Endodermal cell (in vitro differentiated cells): ENCODE results near the gene PIP5KL1. TPM values are rescaled to one million over a fixed set of nuclear protein-coding genes. Genes with fewer than 3 reads are reported as not detected.

Experiments used
- DNase-seq: peaks from one replicate; pipeline ENCODE4 v3.0.0-alpha.2; 2017
- H3K27ac ChIP-seq: 2 replicates; pipeline ENCODE4 v1.5.1; 2013; ENCODE audit warnings: mild to moderate bottlenecking, low read depth, low read length, moderate library complexity
- H3K27me3 ChIP-seq: 2 replicates; pipeline ENCODE4 v1.6.1; 2013; ENCODE audit warnings: mild to moderate bottlenecking, low read length, moderate library complexity; ENCODE audit not compliant: insufficient read depth, control insufficient read depth, poor library complexity, severe bottlenecking
- H3K36me3 ChIP-seq: 2 replicates; pipeline ENCODE4 v1.7.0; 2013; ENCODE audit warnings: mild to moderate bottlenecking, low read length, moderate library complexity; ENCODE audit not compliant: control insufficient read depth, insufficient read depth
- H3K4me1 ChIP-seq: one replicate; pipeline ENCODE4 v1.7.0; 2013; ENCODE audit warnings: low read length; ENCODE audit not compliant: control insufficient read depth, insufficient read depth
- H3K4me3 ChIP-seq: 2 replicates; pipeline ENCODE4 v1.5.1; 2013; ENCODE audit warnings: mild to moderate bottlenecking, low read length, moderate library complexity
- H3K9ac ChIP-seq: 2 replicates; pipeline ENCODE4 v1.6.1; 2013; ENCODE audit warnings: mild to moderate bottlenecking, low read length, moderate library complexity; ENCODE audit not compliant: poor library complexity, severe bottlenecking; ENCODE audit errors: extremely low read depth
- H3K9me3 ChIP-seq: 2 replicates; pipeline ENCODE4 v1.6.1; 2013; ENCODE audit warnings: mild to moderate bottlenecking, low read length, moderate library complexity; ENCODE audit not compliant: control insufficient read depth
- H3K27ac Mint-ChIP-seq: 2 replicates; pipeline ENCODE4 v1.8.0; 2020; ENCODE audit warnings: mixed read lengths
- H3K27me3 Mint-ChIP-seq: 2 replicates; pipeline ENCODE4 v1.8.0; 2021; ENCODE audit warnings: mild to moderate bottlenecking, mixed read lengths; ENCODE audit not compliant: insufficient read depth
- H3K36me3 Mint-ChIP-seq: 2 replicates; pipeline ENCODE4 v1.8.0; 2020; ENCODE audit warnings: low read depth, mixed read lengths
- H3K4me1 Mint-ChIP-seq: 2 replicates; pipeline ENCODE4 v1.8.0; 2020; ENCODE audit warnings: mixed read lengths
- H3K4me3 Mint-ChIP-seq: 2 replicates; pipeline ENCODE4 v1.8.0; 2020; ENCODE audit warnings: mild to moderate bottlenecking, moderate library complexity, mixed read lengths
- H3K9me3 Mint-ChIP-seq: 2 replicates; pipeline ENCODE4 v1.8.0; 2020; ENCODE audit warnings: mild to moderate bottlenecking, mixed read lengths
- whole genome bisulfite sequencing, 2 experiments: methylation state at CpG; one replicate each; pipeline versions ENCODE4 v1.1.5 to v1.1.7; 2013; ENCODE audit warnings: missing lambda C conversion rate in 2 of 2, mixed read lengths in 1 of 2; ENCODE audit not compliant: insufficient coverage in 1 of 2, insufficient read length in 1 of 2; 5-methylcytosine and 5-hydroxymethylcytosine counted together
- total RNA-seq, 2 donors: library from RNA; stranded (reverse); fragmentation: NEBNext Ultra II Directional in 1 of 2; extraction: Animal tissue kit (Norgen Biotek cat#: 25700) in 1 of 2; gene quantifications; 2 replicates in 1 of 2; 3 replicates in 1 of 2; pipeline ENCODE4 v1.2.1, GENCODE V29; 2021
- TF ChIP-seq, protein P1 (sequence below): fragments of 200-600 bp; sonication (generic); conservative IDR thresholded peaks from 2 replicates; pipeline ENCODE4 v1.5.0; 2021; ENCODE audit warnings: antibody characterized with exemption, mild to moderate bottlenecking

Gene PIP5KL1
- total RNA-seq, 2 donors from 2014 or later: 6.6 to 9.3 TPM

GRCh38 chr9:127903557-127904475 lies 26.8 kb downstream of the PIP5KL1 start:
- Histone ChIP-seq H3K4me3 (no peak overlapping the region), H3K9me3 (no peaks in the 10 kb centered on the region), H3K36me3 (no peaks in the 10 kb centered on the region), H3K27ac (no peak overlapping the region), H3K27me3 (no peaks in the 10 kb centered on the region), H3K4me1 (no peaks in the 10 kb centered on the region), H3K9ac (no peak overlapping the region)
- Mint-ChIP-seq H3K4me1 (peaks cover 14% of the 10 kb centered on the region), H3K4me3 (no peak overlapping the region), H3K36me3 (no peaks in the 10 kb centered on the region), H3K27ac (peak overlapping the region; percentile 64), H3K9me3 (no peaks in the 10 kb centered on the region), H3K27me3 (no peaks in the 10 kb centered on the region)
- TF ChIP-seq, protein P1, sequence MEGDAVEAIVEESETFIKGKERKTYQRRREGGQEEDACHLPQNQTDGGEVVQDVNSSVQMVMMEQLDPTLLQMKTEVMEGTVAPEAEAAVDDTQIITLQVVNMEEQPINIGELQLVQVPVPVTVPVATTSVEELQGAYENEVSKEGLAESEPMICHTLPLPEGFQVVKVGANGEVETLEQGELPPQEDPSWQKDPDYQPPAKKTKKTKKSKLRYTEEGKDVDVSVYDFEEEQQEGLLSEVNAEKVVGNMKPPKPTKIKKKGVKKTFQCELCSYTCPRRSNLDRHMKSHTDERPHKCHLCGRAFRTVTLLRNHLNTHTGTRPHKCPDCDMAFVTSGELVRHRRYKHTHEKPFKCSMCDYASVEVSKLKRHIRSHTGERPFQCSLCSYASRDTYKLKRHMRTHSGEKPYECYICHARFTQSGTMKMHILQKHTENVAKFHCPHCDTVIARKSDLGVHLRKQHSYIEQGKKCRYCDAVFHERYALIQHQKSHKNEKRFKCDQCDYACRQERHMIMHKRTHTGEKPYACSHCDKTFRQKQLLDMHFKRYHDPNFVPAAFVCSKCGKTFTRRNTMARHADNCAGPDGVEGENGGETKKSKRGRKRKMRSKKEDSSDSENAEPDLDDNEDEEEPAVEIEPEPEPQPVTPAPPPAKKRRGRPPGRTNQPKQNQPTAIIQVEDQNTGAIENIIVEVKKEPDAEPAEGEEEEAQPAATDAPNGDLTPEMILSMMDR: no peak
- peak; percentile 91 for DNase-seq
- 59 to 76% methylated on average over 8 to 17 of the region's 17 CpGs for WGBS, 2 experiments

- Mint-ChIP-seq H3K27me3 (no peaks in the 10 kb centered on the region), H3K4me3 (peak within 1 kb of the TSS; percentile 77), H3K36me3 (peaks cover 24% of the 10 kb centered on the region), H3K27ac (peak within 1 kb of the TSS; percentile 77), H3K9me3 (peaks cover 5% of the 10 kb centered on the region), H3K4me1 (peaks cover 16% of the 10 kb centered on the region)
- H3K36me3 ChIP-seq: peaks cover 20% of the 10 kb centered on the region
- peak within 1 kb of the TSS; percentile 82 for H3K4me3 ChIP-seq
- no peak within 1 kb of the TSS for H3K27ac ChIP-seq
- peak within 1 kb of the TSS; percentile 60 for H3K9ac ChIP-seq
- peak; percentile 84 for DNase-seq
- peaks cover 9% of the 10 kb centered on the region for H3K9me3 ChIP-seq
- peaks cover 4% of the 10 kb centered on the region for H3K4me1 ChIP-seq
- WGBS, 2 experiments: 2 to 16% methylated on average over 13 to 86 of the region's 89 CpGs
- no peaks in the 10 kb centered on the region for H3K27me3 ChIP-seq
- TF ChIP-seq, protein P1: no peak
Measured at GRCh38 chr9:127899128-127899943, 31.2 kb downstream of the PIP5KL1 start, which contains the start of gene ST6GALNAC6. Gene ST6GALNAC6 (minus strand): TSS chr9:127899603. CDS start chr9:127897981, 1,622 bp downstream.

DNA sequence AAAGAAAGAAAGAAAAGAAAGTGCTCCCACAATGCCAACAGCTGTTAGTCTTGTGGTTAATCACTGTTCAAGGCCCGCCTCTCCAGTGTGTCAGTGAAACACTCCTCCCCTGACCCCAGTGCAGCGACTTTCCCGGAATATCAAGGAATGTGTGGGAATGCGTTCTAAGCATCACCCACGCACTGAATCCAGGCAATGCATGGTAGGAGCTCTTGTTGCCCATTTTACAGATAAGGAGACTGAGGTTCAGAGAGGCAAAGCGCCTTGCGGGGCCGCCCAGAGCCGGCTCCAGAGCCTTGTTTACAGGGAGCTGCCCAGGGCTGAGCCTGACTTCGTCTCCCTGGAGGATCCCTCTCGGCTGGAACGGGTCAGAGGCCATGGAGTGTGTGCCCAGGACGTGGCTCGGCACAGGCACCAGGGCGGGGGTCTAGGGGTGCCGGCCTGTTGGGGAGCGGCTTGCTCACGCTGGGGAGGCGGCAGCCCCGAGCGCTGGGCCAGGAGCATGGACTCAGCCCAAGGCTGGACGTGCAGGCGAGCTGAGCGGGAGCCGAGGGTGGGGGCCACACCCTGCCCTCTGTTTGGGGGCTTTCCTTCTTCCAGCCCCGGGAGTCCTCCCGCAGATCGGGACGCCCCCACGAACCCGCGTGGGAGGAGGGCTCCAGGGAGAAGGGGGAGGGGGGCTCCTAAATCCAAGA lies 32.0 kb downstream of the PIP5KL1 start:
- peaks cover 17% of the 10 kb centered on the region for H3K9me3 ChIP-seq
- Mint-ChIP-seq H3K27me3 (no peaks in the 10 kb centered on the region), H3K36me3 (peaks cover 31% of the 10 kb centered on the region), H3K9me3 (peaks cover 10% of the 10 kb centered on the region), H3K4me1 (peaks cover 10% of the 10 kb centered on the region), H3K27ac (peak overlapping the region; percentile 77), H3K4me3 (peak overlapping the region; percentile 77)
- H3K27me3 ChIP-seq: no peaks in the 10 kb centered on the region
- DNase-seq: peak; percentile 73
- TF ChIP-seq, protein P1: no peak
- H3K4me3 ChIP-seq: peak overlapping the region; percentile 79
- H3K9ac ChIP-seq: peak overlapping the region; percentile 60
- no peak overlapping the region for H3K27ac ChIP-seq
- H3K4me1 ChIP-seq: peaks cover 4% of the 10 kb centered on the region
- H3K36me3 ChIP-seq: peaks cover 27% of the 10 kb centered on the region
- 31 to 69% methylated on average over 9 to 32 of the region's 32 CpGs for whole genome bisulfite sequencing, 2 experiments
